ENCODE results near the gene UNC5C. TPM values are rescaled to one million over a fixed set of nuclear protein-coding genes. Genes with fewer than 3 reads are reported as not detected.

Gene UNC5C
- total RNA-seq, 3 donors from 2014 or later (not counting 1 experiment from before 2014, with no cell fraction given): not detected

GRCh38 chr4:95500361-95500760 is 48.4 kb downstream of the UNC5C start:
- no peak for DNase-seq
- Histone ChIP-seq H3K36me3 (ENCODE audit: control insufficient read depth, insufficient read depth, low read length) (no peaks in the 10 kb centered on the region), H3K9me3 (ENCODE audit: control insufficient read depth, insufficient read depth, low read length) (no peaks in the 10 kb centered on the region), H3K27me3 (ENCODE audit: control insufficient read depth, insufficient read depth, low read length) (no peaks in the 10 kb centered on the region), H3K4me1 (ENCODE audit: control insufficient read depth, insufficient read depth, low read length) (no peaks in the 10 kb centered on the region), H3K27ac (ENCODE audit: low read length) (no peak overlapping the region), H3K4me3 (ENCODE audit: low read length) (no peak overlapping the region)
- TF ChIP-seq CTCF (IDR thresholded peaks at IDR 0.05): no peak
- intact Hi-C loops (cut with micrococcal nuclease): no loop called here
- no peak for ATAC-seq
- H3K4me3 Mint-ChIP-seq: no peak overlapping the region
- no peaks in the 10 kb centered on the region for H3K4me1 Mint-ChIP-seq
- no peaks in the 10 kb centered on the region for H3K27me3 Mint-ChIP-seq (ENCODE audit: low read depth in 2 of 2)
- H3K27ac Mint-ChIP-seq: no peak overlapping the region
- H3K9me3 Mint-ChIP-seq: no peaks in the 10 kb centered on the region
- no CpG with 5 or more reads among the region's 1 CpG for WGBS (ENCODE audit: insufficient coverage)
- H3K36me3 Mint-ChIP-seq: no peaks in the 10 kb centered on the region

- no peaks in the 10 kb centered on the region for H3K27me3 Mint-ChIP-seq (ENCODE audit: low read depth in 2 of 2)
- Histone ChIP-seq H3K4me1 (ENCODE audit: control insufficient read depth, insufficient read depth, low read length) (no peaks in the 10 kb centered on the region), H3K36me3 (ENCODE audit: control insufficient read depth, insufficient read depth, low read length) (no peaks in the 10 kb centered on the region), H3K27me3 (ENCODE audit: control insufficient read depth, insufficient read depth, low read length) (no peaks in the 10 kb centered on the region), H3K9me3 (ENCODE audit: control insufficient read depth, insufficient read depth, low read length) (no peaks in the 10 kb centered on the region), H3K27ac (ENCODE audit: low read length) (no peak overlapping the region), H3K4me3 (ENCODE audit: low read length) (no peak overlapping the region)
- no peaks in the 10 kb centered on the region for H3K4me1 Mint-ChIP-seq
- ATAC-seq (no peak), DNase-seq (no peak)
- intact Hi-C loops (cut with micrococcal nuclease): no loop called here
- H3K9me3 Mint-ChIP-seq: no peaks in the 10 kb centered on the region
- H3K4me3 Mint-ChIP-seq: no peak overlapping the region
- H3K36me3 Mint-ChIP-seq: no peaks in the 10 kb centered on the region
- 100% methylated on average over 1 of the region's 2 CpGs for WGBS (ENCODE audit: insufficient coverage)
- H3K27ac Mint-ChIP-seq: no peak overlapping the region
- TF ChIP-seq CTCF (IDR thresholded peaks at IDR 0.05): no peak
Measured at GRCh38 chr4:95499291-95499696, 49.5 kb downstream of the UNC5C start.

GRCh38 chr4:95494186-95494585 is 54.6 kb downstream of the UNC5C start:
- DNase-seq: no peak
- ATAC-seq: no peak
- no peaks in the 10 kb centered on the region for H3K9me3 ChIP-seq (ENCODE audit: control insufficient read depth, insufficient read depth, low read length)
- no peaks in the 10 kb centered on the region for H3K36me3 ChIP-seq (ENCODE audit: control insufficient read depth, insufficient read depth, low read length)
- H3K4me1 ChIP-seq (ENCODE audit: control insufficient read depth, insufficient read depth, low read length): no peaks in the 10 kb centered on the region
- no peaks in the 10 kb centered on the region for H3K27me3 Mint-ChIP-seq (ENCODE audit: low read depth in 2 of 2)
- no peak for TF ChIP-seq CTCF (IDR thresholded peaks at IDR 0.05)
- no peak overlapping the region for H3K4me3 Mint-ChIP-seq
- H3K9me3 Mint-ChIP-seq: no peaks in the 10 kb centered on the region
- H3K36me3 Mint-ChIP-seq: no peaks in the 10 kb centered on the region
- intact Hi-C loops (cut with micrococcal nuclease): no loop called here
- H3K27me3 ChIP-seq (ENCODE audit: control insufficient read depth, insufficient read depth, low read length): no peaks in the 10 kb centered on the region
- H3K4me1 Mint-ChIP-seq: no peaks in the 10 kb centered on the region
- H3K4me3 ChIP-seq (ENCODE audit: low read length): no peak overlapping the region
- H3K27ac ChIP-seq (ENCODE audit: low read length): no peak overlapping the region
- H3K27ac Mint-ChIP-seq: no peak overlapping the region

GRCh38 chr4:95478679-95479078 is 70.1 kb downstream of the UNC5C start:
- H3K9me3 Mint-ChIP-seq: peaks cover 0 to 2% of the 10 kb centered on the region in 2 donors
- Histone ChIP-seq H3K9me3 (ENCODE audit: control insufficient read depth, insufficient read depth, low read length) (no peaks in the 10 kb centered on the region), H3K36me3 (ENCODE audit: control insufficient read depth, insufficient read depth, low read length) (no peaks in the 10 kb centered on the region), H3K4me3 (ENCODE audit: low read length) (no peak overlapping the region), H3K27me3 (ENCODE audit: control insufficient read depth, insufficient read depth, low read length) (no peaks in the 10 kb centered on the region), H3K4me1 (ENCODE audit: control insufficient read depth, insufficient read depth, low read length) (no peaks in the 10 kb centered on the region), H3K27ac (ENCODE audit: low read length) (no peak overlapping the region)
- no peaks in the 10 kb centered on the region for H3K4me1 Mint-ChIP-seq
- H3K27me3 Mint-ChIP-seq (ENCODE audit: low read depth in 2 of 2): no peaks in the 10 kb centered on the region
- H3K4me3 Mint-ChIP-seq: no peak overlapping the region
- 96% methylated on average over 5 of the region's 6 CpGs for WGBS (ENCODE audit: insufficient coverage)
- ATAC-seq (no peak), DNase-seq (no peak)
- H3K36me3 Mint-ChIP-seq: no peaks in the 10 kb centered on the region
- intact Hi-C loops (cut with micrococcal nuclease): no loop called here
- no peak for TF ChIP-seq CTCF (IDR thresholded peaks at IDR 0.05)
- H3K27ac Mint-ChIP-seq: no peak overlapping the region
